ENCODE measurements around the gene CAPZA2. TPM values are rescaled to one million over a fixed set of nuclear protein-coding genes. Genes with fewer than 3 reads are reported as not detected.

The CAPZA2 gene
- total RNA-seq, 2 experiments from 2014 or later: 122 to 133 TPM

DNA sequence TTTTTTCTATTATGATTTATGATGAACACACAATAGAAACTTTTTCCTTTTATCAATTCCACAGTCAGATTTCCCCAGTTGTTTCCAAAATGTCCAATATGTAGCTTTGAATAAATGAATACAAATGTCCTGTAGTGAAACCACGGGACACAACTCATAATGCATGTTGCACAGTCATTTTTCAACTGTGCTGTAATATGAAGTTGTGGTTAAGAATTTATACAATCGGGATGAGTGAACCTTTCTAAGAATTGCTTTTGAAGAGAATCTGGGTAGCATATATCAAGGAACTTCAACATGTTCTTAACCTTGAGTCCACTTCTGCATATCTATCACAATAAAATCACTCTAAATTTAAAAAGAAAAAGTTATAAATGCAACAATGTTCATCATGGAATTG lies 76.3 kb downstream of the CAPZA2 start:
- TF ChIP-seq, protein P1, sequence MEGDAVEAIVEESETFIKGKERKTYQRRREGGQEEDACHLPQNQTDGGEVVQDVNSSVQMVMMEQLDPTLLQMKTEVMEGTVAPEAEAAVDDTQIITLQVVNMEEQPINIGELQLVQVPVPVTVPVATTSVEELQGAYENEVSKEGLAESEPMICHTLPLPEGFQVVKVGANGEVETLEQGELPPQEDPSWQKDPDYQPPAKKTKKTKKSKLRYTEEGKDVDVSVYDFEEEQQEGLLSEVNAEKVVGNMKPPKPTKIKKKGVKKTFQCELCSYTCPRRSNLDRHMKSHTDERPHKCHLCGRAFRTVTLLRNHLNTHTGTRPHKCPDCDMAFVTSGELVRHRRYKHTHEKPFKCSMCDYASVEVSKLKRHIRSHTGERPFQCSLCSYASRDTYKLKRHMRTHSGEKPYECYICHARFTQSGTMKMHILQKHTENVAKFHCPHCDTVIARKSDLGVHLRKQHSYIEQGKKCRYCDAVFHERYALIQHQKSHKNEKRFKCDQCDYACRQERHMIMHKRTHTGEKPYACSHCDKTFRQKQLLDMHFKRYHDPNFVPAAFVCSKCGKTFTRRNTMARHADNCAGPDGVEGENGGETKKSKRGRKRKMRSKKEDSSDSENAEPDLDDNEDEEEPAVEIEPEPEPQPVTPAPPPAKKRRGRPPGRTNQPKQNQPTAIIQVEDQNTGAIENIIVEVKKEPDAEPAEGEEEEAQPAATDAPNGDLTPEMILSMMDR (IDR thresholded peaks at IDR 0.05): no peak
- ChIA-PET POLR2A (no interaction called here), CTCF (no interaction called here)
- Mint-ChIP-seq H3K4me1 (ENCODE audit: low read depth) (no peaks in the 10 kb centered on the region), H3K4me3 (no peak overlapping the region), H3K27ac (no peak overlapping the region), H3K9me3 (no peaks in the 10 kb centered on the region), H3K27me3 (peaks cover 10% of the 10 kb centered on the region), H3K36me3 (ENCODE audit: low read depth) (no peaks in the 10 kb centered on the region)
- DNase-seq (no peak), ATAC-seq (no peak)
- intact Hi-C loops (cut with micrococcal nuclease): no loop called here

DNA sequence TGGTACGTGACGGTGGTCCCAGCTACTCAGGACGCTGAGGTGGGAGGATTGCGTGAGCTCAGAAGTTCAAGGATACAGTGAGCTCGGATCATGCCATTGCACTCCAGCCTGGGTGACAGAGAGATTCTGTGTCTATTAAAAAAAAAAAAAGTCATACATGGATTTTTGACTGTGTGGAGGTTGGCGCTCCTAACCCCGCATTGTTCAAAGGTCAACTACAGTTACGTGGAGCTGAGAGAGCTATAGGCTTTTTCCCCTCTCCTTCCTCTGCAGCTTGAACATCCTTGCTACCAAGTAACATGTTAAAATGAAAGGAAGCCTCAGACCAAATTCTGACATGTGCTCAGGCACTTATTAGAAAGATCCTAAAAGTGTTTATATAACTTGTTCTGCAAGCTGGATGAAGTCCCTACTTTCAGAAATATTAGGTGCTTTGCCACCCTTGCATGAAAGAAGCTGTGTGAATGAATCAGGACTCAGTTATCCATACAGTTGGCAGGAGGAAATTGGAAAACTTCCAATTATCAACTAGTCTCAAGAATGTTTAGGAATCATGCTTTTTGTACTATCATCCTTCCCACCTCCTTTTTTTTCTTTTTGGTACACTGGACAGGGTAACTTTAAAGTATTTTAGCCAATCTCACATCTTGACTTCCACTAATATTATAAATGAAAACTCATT lies 78.4 kb downstream of the CAPZA2 start:
- intact Hi-C loops (cut with micrococcal nuclease): no loop called here
- DNase-seq (no peak), ATAC-seq (no peak)
- TF ChIP-seq, protein P1 (IDR thresholded peaks at IDR 0.05): no peak
- Mint-ChIP-seq H3K27ac (no peak overlapping the region), H3K9me3 (no peaks in the 10 kb centered on the region), H3K4me1 (ENCODE audit: low read depth) (no peaks in the 10 kb centered on the region), H3K36me3 (ENCODE audit: low read depth) (no peaks in the 10 kb centered on the region), H3K4me3 (no peak overlapping the region), H3K27me3 (peaks cover 8% of the 10 kb centered on the region)
- POLR2A ChIA-PET: interaction anchor here (0.6 kb wide), 1 partner anchor 47 kb away, joined by 3 read pairs; no protein-coding TSS in a partner anchor
- CTCF ChIA-PET: interaction anchor here (1.1 to 6.7 kb wide), 6 partner anchors 10 to 186 kb away, joined by 3 to 32 read pairs (median 4); no protein-coding TSS in a partner anchor

DNA sequence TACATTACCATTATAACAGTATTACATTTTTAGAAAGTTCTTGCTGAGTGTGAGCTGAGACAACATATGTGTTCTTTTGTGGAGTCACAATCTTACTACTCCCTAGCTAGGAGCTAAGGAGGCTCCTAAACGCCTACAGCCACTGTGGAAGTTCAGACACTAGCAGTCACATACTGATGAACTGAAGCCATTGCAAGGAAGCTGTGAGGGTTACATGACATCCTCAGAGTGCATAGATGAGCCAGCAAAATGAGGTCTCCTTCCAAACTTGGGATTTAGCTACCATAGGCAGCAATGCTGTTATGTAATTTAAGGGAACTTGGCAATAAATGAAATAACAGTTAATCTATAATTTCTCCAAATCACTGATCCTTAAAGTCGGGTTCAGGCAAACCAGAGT lies 80.1 kb downstream of the CAPZA2 start:
- TF ChIP-seq, protein P1 (IDR thresholded peaks at IDR 0.05): no peak
- ATAC-seq: no peak
- intact Hi-C loops (cut with micrococcal nuclease): no loop called here
- peaks cover 3% of the 10 kb centered on the region for H3K27me3 Mint-ChIP-seq
- ChIA-PET CTCF (interaction anchor here (1.5 to 6.7 kb wide), 2 partner anchors 13 to 185 kb away, joined by 4 to 32 read pairs; no protein-coding TSS in a partner anchor), POLR2A (no interaction called here)
- no peak for DNase-seq
- H3K4me1 Mint-ChIP-seq (ENCODE audit: low read depth): no peaks in the 10 kb centered on the region
- H3K27ac Mint-ChIP-seq: no peak overlapping the region
- no peaks in the 10 kb centered on the region for H3K9me3 Mint-ChIP-seq
- no peak overlapping the region for H3K4me3 Mint-ChIP-seq
- no peaks in the 10 kb centered on the region for H3K36me3 Mint-ChIP-seq (ENCODE audit: low read depth)

DNA sequence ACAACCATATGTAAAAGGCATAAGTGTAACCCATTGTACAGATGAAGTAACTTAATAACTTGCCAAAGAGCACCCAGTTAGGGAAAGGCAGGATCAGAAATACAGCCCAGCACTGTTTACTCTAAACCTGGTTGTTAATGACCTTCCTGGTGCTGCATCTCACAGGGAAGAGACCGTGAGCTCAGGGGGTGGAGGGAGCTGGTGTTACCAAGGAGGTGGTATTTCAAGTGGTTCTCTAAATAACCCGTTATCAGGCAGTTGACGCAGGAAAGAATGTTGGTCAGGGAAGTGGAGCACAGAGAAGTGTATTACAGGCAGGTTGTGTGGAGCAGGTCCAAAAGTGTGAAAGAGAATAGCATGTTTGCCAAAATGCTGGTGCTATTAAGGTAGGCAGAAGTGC lies 86.5 kb downstream of the CAPZA2 start:
- TF ChIP-seq, protein P1 (IDR thresholded peaks at IDR 0.05): no peak
- H3K36me3 Mint-ChIP-seq (ENCODE audit: low read depth): no peaks in the 10 kb centered on the region
- DNase-seq (no peak), ATAC-seq (no peak)
- ChIA-PET CTCF (interaction anchor here (1.5 kb wide), 1 partner anchor 19 kb away, joined by 5 read pairs; no protein-coding TSS in a partner anchor), POLR2A (interaction anchor here (0.6 kb wide), 1 partner anchor 33 kb away, joined by 4 read pairs; no protein-coding TSS in a partner anchor)
- H3K27me3 Mint-ChIP-seq: peaks cover 3% of the 10 kb centered on the region
- H3K27ac Mint-ChIP-seq: no peak overlapping the region
- intact Hi-C loops (cut with micrococcal nuclease): no loop called here
- H3K4me1 Mint-ChIP-seq (ENCODE audit: low read depth): peaks cover 7% of the 10 kb centered on the region
- no peaks in the 10 kb centered on the region for H3K9me3 Mint-ChIP-seq
- no peak overlapping the region for H3K4me3 Mint-ChIP-seq

Data from activated CD8-positive, alpha-beta T cell treated with anti-CD3 and anti-CD28 coated beads for 36 hours (primary cell).